NOMO-1 treated with dmso at 0.1 percent for 144 hours (cell line): ENCODE measurements around the gene ERFL.
"Not testable (repeated sequence)": the region's sequence is repeated elsewhere in the genome, so short reads cannot be mapped to it uniquely, and the experiment has no call there.

Experiments used
- DNase-seq: peaks from one replicate; lab custom pipeline; 2025; ENCODE audit not compliant: unreplicated experiment; lab: John Stamatoyannopoulos, UW

Gene ERFL

GRCh38 chr19:41879670-41880328 is 48.5 kb downstream of the ERFL start:
- DNase-seq = no peak

GRCh38 chr19:41879080-41879479 is 49.2 kb downstream of the ERFL start:
- DNase-seq = no peak

DNA sequence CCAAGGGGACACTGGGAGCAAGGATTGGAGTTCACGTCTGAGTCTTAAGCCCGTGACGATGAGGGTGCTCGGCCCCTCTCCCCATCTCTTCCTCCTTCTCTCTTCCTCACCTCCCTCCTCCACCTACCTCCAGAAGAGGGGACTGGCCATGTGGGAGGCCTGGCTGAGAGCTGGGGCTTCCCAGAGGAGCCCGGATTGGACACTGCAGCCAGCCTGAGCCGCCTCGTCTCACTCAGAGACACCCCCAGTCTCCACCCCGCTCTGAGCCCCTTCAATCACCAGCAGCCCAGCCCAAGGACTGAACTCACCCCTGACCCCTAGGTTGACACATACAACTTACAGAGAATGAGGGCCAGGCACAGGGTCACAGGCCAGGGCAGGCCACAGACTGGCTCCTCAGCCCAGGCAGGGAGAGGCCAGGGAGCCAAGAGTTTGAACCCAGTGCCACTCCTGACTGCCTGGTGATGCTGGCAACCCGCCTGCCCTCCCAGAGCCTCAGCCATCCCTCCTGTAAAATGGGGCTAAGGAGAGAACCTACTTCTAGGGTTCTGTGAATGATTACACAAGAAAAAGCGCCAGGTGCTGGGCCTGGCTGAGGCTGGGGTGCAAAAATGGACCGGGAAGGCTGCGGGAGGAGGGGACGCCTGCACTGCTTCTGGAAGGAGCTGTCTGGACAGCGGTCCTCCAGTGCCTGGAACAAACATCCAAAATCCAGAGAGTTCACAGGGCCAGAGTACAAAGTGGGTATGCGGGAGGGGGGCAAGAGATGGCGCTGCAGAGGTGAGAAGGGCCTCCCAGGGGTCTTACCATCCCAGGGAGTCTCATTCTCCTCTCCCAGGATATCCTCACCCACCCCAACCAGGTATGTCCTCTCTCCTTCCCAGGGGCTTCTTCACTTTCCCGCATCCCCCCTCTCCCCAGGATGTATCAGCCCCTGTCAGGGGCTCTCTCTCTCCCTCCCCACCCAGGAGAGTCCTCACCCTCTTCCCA is 50.0 kb downstream of the ERFL start:
- no peak for DNase-seq

DNA sequence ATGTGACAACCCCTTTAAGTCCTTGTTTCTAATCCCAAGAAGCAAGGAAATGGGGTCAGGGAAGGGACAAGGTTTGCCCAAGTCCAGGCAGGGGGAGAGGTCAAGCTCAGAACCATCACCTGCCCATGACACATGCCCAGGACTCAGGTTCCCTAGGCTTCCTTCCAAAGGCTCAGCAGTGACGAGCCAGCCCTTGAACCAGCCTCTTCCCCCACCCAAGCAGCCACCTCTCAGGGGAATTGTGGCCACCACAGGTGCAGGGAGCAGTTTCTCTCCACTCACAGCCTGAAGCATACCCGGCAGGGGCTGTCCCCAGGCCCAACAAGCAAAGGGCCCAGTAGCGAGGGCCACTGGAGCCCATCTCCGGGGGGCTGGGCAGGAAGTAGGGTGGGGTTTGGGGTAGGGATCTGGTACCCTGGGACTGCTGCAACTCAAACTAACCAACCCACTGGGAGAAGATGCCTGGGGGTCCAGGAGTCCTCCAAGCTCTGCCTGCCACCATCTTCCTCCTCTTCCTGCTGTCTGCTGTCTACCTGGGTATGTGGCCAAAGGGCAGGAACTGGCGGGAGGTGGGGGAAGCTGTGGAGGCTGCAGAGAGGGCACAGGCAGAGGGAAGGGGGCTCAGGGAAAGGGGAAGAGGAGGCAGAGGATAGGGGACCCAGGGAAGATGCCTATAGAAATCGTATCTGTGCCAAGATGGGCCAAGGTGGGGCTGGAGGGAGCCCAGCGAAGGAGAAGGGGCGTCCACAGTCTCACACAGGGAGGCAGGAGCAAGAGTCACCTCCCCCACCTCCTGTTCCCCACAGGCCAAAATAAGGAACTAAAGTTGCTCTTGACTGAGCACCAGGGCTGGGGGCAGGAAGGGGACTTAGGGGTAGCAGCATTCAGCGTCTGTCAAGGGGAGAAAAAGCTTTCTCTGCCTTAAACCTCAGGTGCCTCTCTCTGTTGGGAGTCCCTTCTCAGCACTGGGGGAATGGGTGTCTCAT is 51.1 kb downstream of the ERFL start, which contains the start of gene CD79A:
Gene CD79A, plus strand, starts transcription at position 433 of the 986 bp plus-strand sequence. Its CDS starts 26 bp downstream, at position 459.
- DNase-seq = peak; percentile 91

- DNase-seq = not testable (repeated sequence)
Measured at GRCh38 chr19:41875973-41876372, 52.3 kb downstream of the ERFL start.

DNA sequence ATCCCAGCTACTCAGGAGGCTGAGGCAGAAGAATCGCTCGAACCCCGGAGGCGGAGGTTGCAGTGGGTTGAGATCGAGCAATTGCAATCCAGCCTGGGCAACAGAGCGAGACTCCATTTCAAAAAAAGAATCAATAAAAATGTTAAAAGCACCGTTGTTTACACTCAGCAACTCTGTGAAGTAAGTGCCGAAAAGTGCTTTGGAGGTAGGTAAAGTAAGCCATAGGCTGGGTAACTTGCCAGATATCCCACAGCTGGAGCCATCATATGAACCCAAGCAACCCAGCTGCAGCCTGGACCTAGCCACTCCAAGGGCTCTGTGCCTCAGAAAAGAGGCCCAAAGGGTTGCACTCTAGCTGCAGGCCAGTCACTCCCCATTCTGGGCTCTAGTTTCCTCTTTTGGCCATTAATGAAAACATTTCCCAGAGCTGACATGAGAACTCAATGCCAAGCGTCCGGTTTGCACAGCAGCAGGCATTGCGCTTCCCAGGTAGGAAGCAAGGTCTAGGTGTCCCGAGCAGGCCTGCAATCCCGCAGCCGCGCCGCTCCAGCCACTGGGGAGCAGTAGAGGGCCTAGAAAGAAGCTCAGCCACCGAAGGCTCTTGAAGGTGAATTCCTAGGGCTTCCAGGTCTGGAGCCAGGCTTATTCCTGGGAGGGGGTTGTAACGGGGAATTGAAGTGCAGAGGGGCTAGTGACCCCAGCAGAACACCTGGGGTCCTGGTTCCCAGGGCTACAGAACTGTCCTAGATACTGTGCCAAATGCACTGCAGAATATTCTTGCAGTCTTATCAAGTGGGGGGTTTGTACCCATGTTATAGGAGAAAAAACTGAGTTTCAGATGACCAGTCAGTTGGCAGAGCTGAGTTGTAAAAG is 55.2 kb downstream of the ERFL start:
- peak; percentile 62 for DNase-seq

- no peak for DNase-seq
Measured at GRCh38 chr19:41872384-41872774, 55.9 kb downstream of the ERFL start.

GRCh38 chr19:41871573-41872383 is 56.5 kb downstream of the ERFL start:
- peak; percentile 43 for DNase-seq

DNA sequence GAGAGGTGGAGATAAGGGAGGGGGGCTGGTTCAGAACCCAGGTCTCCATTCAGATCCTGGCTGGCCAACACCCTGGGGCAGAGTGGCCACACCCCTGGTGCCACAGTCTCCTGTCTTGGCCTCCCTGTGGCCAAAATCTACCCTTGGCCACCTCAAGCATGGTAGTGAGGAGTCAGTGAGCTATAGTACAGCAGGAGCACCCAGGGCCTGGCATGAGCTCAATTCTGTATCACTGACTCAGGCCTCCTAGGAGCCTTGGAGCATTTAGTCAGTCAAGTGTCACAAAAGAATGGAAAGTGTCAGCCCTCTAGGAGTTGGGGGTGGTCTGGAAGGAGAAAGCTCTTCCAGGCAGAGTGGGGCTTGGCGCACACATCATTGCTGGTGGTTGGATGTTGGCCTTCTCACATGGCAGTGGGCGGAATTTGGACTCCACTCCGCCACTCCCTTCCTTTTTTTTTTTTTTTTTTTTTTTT is 57.8 kb downstream of the ERFL start:
- DNase-seq = no peak

DNA sequence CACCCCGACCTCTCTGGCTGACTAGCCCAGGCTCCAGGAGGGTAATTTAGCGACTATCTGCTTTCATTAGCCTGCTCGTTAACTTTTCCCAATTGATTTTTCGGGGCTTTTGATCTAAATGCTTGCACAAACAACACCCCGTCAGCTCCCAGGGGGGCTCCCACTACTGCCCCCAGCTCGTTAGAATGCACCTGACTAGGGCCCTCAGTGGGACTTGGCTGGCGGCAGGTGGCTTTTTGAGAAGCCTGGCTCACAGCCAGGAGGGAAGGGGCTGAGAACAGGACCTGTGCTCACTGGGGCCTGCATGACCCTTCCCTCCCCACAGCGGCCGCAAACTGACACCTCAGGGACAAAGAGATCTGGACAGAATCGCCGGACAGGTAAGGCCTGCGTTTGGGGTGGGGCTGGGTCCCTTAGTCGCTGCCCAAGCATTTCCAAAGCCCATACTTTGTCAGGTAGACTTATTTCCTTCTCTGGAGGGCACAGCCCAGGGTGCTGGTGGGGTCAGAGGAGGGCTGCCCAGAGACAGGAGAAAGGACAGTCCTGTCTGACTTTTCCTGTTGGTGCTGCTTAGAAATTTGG is 58.8 kb downstream of the ERFL start:
- DNase-seq = no peak

DNA sequence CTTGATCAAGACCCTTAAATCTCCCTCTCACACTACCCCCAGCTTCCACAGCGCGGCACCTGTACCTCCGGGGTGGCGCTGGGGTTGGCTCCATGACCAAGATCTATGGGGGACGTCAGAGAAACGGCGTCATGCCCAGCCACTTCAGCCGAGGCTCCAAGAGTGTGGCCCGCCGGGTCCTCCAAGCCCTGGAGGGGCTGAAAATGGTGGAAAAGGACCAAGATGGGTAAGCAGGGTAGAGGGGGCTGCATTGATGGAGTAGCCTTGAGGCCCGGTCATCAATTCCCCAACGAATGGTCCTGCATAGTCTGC is 59.3 kb downstream of the ERFL start:
- DNase-seq = no peak

- DNase-seq = no peak
Measured at GRCh38 chr19:41868120-41868988, 59.9 kb downstream of the ERFL start.

GRCh38 chr19:41866284-41866683 is 62.0 kb downstream of the ERFL start:
- DNase-seq = no peak

- DNase-seq = no peak
Measured at GRCh38 chr19:41864374-41864773, 63.9 kb downstream of the ERFL start.

GRCh38 chr19:41863209-41863931 is 64.9 kb downstream of the ERFL start:
- DNase-seq = no peak

DNA sequence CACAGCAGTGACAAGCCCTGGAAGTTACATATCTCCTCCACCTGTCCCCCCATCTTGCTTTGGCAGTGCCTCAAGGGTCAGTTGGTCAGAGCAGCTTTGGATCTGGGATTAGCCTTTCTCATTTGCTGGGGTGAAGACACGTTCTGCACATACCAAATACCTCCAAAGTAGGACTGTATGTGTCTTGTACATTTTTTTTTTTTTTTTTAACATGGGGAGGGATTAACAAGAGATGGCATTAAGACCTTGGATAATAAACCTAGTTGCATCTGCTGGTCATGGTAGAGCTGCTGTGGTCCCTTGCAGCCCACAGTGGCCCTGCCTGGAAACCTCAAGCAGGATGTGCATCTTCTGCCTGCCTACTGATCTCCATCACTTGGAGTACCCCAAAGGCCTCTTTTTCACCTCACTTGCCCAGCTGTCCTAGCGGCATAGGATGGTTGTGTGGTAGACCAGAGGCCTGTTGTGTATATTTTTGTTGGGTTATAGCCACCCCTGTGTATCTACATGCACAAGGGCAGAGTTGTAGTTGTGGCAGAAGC is 65.7 kb downstream of the ERFL start:
- DNase-seq = no peak

- no peak for DNase-seq
Measured at GRCh38 chr19:41861846-41862245, 66.4 kb downstream of the ERFL start.
